GM18873 (cell line): Measurements from ENCODE around the gene SPTLC2.
"Not testable (repeated sequence)": the region's sequence is repeated elsewhere in the genome, so short reads cannot be mapped to it uniquely, and the experiment has no call there.

ENCODE experiments used
- ATAC-seq: cut with Tn5 transposase; IDR thresholded peaks from one replicate; pipeline ENCODE4 v1.9.1; 2021; ENCODE audit warnings: mild to moderate bottlenecking, moderate library complexity, moderate number of reproducible peaks; ENCODE audit not compliant: unreplicated experiment, low FRiP score

The SPTLC2 gene, protein sequence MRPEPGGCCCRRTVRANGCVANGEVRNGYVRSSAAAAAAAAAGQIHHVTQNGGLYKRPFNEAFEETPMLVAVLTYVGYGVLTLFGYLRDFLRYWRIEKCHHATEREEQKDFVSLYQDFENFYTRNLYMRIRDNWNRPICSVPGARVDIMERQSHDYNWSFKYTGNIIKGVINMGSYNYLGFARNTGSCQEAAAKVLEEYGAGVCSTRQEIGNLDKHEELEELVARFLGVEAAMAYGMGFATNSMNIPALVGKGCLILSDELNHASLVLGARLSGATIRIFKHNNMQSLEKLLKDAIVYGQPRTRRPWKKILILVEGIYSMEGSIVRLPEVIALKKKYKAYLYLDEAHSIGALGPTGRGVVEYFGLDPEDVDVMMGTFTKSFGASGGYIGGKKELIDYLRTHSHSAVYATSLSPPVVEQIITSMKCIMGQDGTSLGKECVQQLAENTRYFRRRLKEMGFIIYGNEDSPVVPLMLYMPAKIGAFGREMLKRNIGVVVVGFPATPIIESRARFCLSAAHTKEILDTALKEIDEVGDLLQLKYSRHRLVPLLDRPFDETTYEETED

DNA sequence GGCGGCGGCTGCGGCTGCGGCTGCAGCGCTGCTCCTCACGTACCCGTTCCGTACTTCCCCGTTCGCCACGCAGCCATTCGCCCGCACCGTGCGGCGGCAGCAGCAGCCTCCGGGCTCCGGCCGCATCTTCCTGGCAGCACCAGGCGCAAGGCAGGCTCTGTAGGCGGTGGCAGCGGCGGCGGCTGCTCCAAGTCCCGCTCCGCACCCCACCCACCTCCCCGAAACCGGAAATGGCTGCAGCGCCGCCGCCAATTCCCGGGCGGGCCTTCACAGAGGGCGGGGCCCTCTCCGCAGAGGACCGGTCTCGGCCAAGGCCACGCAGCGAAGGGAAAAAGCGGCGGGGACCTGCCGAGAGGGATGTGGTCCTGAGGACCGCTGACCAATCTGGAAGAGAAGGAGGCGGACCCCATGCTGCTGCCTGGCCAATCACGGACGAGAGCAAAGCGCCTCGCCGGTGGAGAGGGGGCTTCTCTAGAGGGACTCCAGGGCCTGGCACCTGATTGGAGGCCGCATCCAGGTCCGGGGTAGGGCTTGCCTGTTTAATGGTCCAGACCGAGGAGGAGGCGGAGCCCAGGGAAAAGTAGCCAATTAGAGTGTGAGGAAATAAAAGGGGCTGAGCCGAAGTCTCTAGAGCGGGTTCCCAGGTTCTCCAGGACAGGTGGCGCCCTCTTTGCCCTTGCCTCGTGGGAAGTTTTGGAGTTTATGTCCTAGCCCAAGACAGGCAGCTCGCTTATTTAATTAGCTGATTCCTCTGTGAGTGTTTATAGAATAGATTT, at the start of gene SPTLC2:
SPTLC2 (minus strand) TSS at position 184 of the 776 bp plus-strand sequence; CDS start at position 126, 58 bp downstream.
- peak; percentile 96 for ATAC-seq

DNA sequence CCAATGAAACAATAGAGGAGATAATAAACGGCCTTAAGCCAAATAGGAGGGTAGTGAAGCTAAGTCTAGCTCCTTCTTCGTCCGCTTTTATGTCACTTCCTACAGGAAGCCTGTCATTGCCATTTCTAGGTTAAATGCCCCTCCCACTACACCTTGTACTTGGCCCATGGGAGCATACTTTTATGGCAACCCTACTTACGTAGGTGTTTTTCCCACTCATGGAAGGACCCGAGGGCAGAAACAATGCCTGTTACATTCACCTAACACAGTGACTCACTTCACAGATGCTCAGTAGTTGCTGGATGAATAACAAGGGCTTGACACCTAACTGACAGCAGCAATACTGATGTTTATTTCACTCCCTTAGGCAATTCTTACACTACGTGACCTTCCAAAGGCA, 46.9 kb upstream of the SPTLC2 start:
- ATAC-seq: no peak

DNA sequence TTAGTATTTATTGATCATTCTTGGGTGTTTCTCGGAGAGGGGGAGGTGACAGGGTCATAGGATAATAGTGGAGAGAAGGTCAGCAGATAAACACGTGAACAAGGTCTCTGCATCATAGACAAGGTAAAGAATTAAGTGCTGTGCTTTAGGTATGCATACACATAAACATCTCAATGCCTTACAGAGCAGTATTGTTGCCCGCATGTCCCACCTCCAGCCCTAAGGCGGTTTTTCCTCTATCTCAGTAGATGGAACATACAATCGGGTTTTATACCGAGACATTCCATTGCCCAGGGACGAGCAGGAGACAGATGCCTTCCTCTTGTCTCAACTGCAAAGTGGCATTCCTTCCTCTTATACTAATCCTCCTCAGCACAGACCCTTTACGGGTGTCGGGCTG, 45.1 kb upstream of the SPTLC2 start:
- ATAC-seq: not testable (repeated sequence)

DNA sequence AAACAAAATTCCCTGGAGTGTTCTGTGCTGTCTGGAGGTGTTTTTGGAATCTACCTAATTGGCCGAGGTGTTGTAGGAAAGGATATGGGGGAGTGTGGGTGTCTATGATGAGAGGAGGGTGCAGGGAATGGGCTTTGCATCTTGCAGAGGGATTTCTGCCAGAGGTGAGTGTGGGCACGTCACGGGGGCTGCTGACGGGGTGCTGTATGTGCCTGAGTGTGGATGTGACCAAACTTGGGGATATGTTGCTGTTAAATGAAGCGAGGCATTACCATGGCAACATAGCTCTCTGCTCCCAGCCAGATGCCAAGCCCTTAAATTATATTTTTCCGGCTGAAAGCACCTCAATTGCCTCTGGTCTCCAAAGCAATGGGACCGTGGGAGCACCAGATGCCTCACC, 44.3 kb upstream of the SPTLC2 start:
- no peak for ATAC-seq

DNA sequence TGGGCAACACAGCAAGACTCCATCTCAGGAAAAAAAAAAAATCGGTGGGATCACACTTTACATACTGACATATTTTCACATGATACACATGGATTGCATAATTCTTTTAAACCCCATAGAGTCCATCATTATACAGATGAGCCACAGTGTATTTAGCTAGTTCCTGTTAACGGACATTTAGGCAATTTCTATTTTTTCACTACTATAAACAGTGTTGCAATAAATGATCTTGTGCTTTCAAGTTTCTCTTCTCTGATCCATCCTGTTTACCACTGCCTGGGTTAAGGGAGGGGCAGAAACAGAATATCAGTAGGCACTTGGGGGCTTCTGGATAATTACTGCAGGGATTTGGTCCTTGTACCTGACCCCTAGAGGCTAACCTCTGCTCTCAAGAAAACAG, 43.4 kb upstream of the SPTLC2 start:
- ATAC-seq: no peak

DNA sequence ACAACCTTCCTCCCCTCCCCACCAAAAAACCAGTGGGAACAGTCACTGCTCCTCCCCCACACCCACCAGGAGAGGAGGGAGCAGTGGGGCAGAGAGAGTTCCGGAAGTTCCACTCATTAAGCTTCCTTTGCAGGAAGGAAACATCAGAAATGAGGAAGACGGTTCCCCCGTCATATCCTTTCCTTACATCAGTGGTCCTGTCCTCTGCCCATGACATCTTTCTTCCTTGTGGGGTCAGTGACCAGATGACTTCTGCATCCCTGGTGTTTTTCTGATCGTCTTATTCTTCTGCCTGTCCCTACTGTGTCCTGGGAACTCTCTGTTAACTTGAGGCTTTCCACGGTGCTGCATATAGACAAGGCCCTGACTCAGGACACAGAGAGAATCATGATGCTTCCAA, 40.8 kb upstream of the SPTLC2 start:
- no peak for ATAC-seq

DNA sequence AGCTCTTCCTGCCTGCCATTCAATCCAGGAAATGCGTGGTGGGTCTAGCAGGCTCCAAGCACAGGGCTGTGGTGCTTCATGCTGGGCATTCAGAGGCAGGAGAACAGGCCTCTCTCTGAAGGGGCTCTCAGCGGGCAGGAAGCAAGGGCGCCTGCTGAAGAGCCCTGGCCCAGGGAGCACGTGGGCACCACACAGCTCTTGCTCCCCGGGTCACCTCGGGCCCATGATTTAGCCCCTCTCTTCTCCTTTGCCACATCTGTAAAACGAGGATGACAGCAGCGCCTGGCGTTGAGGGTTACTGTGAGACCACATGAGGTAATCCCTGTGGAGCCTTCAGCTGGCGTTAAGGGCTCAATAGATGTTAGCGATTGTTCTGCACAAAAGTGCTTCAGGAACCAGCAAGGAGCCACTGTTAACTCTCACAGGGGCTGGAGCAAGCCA, 37.6 kb upstream of the SPTLC2 start:
- no peak for ATAC-seq

DNA sequence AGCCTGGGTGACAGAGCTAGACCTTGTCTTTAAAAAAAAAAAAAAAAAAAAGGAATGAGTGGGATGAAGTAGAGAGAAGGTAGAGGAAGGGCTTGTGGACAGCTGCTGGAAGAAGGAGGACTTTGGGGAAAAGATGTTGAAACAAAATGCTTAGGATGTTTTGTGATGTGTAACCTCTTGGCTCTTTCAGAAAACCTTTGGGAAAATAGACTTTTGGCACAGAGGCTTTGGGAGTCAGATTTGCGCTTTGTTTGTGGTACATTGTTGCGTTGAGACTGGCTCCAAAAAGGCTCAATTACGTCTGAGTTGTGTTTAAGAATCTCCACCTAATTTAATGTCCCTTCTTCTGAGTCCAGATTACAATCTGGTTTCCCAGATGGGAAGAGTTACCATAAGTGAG, 32.9 kb upstream of the SPTLC2 start:
- ATAC-seq: no peak

DNA sequence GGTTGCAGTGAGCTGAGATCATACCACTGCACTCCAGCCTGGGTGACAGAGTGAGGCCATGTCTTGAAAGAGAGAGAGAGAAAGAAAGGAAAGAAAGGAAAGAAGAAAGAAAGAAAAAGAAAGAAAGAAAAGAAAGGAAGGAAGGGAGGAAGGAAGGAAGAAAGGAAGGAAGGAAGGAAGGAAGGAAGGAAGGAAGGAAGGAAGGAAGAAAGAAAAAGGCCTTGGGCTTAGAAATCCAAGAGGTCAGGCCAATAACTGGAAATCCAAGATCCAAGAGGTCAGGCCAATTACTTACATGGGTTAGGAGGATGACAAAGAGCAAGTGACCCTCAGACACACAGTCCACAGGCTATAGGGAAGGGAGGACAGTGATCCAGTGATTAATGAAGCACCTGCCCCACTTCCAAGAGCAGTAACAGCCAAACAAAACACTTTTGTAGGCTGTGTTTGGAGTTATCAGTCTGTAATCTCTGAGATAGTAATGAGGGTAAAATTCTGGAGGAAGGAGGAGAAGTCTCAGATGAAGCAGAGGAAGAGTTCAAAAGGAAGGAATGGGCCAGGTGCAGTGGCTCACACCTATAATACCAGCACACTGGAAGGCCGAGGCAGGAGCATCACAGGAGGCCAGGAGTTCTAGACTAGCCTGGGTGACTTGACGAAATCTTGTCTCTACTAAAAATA, 32.2 kb upstream of the SPTLC2 start:
- ATAC-seq: no peak

DNA sequence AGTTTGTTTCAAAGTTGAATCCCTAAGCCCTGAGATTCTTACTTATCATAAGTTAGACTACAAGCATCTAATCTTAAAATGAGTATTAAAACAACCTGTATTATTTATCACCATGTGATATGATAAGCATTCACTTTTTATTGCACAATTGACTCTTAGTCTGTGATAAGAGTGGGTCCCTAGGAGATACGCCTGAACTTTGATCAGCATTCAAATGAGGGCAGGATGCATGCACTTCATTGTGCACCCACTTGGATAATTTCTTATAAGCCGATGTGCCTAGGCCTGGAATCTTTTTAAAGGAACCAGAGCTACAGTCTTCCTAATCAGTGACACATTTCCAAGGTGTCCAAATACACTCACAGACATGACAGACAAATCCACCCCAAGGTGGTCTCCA, 31.4 kb upstream of the SPTLC2 start:
- ATAC-seq: no peak

DNA sequence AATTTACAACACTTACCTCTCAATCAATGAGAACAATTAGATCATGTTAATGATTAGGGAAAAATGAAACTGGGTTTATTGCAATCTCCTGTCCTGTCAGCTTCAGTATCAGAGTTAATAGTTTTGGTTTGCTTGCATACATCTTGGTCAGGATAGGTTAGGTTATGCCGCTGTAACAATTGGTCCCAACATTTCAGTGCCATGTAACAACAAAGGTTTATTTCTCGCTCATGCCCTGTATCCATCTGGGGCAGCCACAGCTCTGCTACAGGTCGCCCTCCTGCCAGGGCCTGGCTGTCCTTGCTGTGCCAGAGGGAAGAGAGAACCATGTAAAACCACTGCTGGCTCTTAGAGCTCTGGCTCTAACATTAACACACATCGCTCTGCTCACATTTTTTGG, 30.5 kb upstream of the SPTLC2 start:
- ATAC-seq: no peak

DNA sequence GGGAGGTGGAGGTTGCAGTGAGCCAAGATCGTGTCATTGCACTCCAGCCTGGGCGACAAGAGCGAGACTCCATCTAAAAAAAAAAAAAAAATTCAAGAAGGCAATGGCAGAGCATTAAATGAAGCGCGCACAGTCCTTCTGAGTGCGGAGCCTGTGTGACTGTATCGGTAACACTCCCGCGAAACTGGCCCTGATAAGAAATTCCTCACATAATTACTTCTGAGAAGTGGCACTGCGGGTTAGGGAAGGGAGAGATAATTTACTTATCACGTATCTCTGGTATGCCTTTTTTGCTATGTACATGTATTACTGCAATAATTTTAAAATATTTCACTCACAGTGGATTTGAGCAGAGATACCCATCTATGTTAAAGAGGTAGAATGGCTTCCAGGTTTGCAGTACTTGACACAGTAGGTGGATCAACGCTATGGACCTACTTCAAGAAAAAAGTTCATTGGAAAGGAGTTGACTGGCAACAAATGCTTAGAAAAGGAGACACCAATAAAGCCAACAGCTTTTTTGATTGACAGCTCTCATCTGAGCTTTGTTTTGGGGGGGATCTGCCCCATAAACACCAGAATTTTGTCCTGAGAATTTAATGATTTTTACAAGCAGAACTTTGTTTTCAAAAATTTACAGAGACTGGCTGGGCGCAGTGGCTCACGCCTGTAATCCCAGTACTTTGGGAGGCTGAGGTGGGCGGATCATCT, 29.2 kb upstream of the SPTLC2 start:
- no peak for ATAC-seq

DNA sequence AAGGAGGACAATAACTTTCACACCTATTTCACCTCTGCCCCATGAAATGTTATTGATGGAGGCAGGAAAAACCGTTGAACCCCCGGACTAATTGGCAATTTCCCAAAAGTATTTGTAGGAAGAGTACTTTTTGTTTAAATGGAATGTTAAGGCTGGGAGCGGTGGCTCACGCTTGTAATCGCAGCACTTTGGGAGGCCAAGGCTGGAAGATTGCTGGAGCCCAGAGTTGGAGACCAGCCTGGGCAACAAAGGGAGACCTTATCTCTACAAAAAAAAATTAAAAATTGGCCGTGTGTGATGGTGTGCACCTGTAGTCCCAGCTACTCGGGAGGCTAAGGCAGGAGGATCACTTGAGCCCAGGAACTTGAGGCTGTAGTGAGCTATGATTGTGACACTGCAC, 26.0 kb upstream of the SPTLC2 start:
- ATAC-seq: no peak

DNA sequence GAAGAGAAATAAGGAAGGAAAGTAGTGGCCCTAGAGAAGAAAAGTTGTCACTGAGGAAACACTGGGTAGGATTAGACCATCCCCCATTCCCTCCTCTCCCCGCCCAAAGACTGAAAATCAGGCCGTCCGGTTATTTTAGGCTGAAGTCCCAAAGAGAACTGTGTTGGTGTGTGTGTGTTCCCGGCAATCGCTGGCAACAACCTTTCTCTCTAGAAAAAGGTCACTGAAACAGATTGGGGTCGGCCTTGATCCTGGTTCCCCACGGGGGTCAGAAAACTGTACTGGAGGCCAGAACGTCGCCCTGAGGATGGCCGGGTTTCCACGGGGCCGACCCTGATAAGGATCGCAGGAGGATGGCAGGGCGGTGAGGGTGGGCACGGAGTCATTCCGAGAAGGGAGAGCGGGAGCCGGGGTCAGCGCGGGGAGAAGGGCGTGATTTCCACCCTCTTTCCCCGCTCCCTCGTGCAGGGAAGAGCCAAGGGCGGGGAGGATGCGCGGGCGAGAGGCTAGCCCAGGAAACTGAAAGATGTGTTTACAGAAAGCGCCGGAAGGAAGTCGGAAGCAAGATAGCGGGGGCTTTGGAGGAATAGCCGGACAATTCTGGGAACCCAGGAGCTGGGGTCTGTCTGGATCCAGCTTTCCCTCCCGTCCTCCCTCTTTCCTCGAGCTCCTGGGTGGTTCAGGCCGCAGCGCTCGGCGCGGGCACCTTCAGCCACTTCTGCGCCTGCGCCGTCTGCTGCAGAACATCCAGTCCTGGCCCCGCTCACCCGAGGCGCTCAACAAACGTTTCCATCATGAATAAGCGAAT, 25.3 kb upstream of the SPTLC2 start:
- ATAC-seq: no peak

DNA sequence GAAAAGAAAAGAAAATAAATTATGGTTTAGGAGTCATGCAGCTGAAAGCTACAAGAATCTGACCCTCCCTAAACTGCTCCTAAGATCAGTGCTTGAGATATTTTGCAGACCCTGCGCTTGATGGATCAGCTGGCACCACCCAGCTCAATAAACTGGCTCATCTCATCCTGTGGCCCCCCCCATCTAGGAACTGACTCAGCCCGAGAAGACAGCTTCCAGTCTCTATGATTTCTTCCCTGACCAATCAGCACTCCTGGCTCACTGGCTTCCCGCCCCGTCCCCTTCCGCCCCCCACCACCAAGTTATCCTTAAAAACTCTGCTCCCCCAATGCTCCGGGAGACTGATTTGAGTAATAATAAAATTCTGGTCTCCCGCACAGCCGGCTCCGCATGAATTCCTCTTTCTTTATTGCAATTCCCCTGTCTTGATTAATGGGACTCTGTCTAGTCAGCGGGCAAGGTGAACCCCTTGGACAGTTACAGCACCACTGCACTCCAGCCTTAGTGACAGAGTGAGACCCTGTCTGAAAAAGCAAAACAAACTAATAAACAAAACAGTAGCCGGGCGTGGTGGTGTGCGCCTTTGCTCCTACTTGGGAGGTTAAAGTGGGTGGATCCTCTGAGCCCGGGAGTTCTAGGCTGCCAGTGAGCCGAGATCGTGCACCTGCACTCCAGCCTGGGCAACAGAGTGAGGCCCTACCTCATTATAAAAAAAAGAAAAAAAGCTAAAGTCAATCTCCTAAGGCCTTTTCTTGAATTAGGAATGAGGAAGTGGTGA, 24.5 kb upstream of the SPTLC2 start:
- ATAC-seq: no peak

DNA sequence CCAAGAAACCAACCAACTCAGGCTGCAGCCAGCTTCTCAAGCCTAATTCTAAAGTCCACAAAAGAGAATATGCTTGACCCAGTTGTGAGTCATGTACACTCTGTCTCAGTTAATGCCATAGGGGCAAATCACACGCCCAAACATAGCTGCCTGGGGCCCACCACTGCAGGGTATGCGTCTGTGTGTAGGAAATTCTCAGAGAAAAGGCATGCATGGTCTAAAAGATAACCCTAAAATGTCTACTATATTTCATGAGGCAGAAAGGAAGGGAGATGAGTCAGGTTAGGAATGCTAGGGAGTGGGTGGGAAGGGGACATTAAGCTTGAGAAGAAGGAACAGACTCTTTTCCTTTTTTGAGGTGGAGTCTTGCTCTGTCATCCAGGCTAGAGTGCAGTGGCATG, 22.3 kb upstream of the SPTLC2 start:
- no peak for ATAC-seq

DNA sequence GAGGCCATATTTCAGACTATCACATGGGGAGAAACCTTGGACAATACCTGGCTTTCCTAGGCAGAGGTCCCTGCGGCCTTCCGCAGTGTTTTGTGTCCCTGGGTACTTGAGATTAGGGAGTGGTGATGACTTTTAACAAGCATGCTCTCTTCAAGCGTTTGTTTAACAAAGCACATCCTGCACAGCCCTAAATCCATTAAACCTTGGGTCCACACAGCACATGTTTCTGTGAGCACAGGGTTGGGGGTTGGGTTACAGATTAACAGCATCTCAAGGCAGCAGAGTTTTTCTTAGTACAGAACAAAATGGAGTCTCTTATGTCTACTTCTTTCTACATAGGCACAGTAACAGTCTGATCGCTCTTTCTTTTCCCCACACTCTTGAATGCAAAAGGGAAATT, 19.4 kb upstream of the SPTLC2 start:
- not testable (repeated sequence) for ATAC-seq

DNA sequence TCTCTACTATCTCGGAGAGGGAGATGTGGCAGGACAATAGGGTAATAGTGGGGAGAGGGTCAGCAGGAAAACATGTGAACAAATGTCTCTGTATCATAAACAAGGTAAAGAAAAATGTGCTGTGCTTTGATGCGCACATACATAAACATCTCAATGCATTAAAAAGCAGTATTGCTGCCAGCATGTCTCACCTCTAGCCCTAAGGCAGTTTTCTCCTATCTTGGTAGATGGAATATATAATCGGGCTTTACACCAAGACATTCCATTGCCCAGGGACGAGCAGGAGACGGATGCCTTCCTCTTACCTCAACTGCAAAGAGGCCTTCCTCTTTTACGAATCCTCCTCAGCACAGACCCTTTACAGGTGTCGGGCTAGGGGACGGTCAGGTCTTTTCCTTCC, 19.0 kb upstream of the SPTLC2 start:
- not testable (repeated sequence) for ATAC-seq

DNA sequence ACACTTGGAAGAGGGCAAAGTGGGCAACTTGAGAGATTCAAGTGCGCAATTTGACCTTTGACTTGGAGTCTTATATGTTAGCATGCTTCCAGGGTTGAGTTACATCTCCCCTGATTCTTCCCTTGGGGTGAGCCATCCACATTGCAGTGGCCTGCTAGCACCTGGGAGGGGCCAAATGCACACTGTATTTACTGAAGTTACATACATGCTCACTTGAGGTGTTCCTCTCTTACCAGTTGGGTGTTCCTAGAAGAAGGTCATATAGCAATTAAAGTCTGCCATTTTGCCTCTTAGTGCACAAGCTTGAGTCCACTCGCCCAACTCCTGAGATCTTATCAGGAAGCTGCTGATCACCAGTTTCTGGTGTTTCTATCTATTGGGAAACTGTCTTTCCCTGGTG, 13.7 kb upstream of the SPTLC2 start:
- no peak for ATAC-seq
